Measurements from ENCODE around the gene ERC2. TPM values are rescaled to one million over a fixed set of nuclear protein-coding genes. Genes with fewer than 3 reads are reported as not detected.

The ERC2 gene
- total and polyA plus RNA-seq, 2 donors (not counting 3 experiments of a cell fraction or from before 2014, with no cell fraction given), result 5.6 to 15.5 TPM

DNA sequence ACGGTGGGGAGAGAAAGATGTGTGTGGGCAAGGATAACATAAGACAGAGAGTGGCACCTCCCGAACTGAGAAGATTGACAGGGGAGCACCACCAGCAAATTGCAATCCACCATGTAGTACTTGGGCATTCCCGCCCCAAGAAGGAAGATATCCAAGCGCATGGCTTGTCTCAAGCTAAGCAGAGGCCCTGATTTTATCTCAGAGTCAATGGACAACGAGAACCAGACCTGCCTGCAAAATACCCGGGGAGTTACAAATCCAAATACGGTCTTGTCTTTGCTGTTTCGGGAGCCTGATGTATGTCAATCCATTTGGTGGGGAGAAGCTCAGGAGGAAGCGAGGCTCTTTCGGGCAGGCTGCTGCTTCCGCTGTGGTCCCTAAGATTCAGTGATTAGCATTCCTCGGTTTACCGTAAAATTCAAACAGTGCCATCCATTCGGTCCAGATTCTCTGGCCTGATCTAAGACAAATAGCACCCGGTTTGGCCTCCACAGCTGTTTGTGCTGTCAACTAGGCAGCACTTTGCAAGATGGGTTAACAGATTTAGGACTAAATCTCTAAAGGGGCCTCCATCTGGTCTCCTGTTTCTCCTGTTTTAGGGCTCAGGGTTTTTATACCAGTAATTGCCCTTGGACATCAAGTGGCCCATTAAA lies 883.4 kb downstream of the ERC2 start:
- H3K4me3 ChIP-seq (replicated peaks in 1 of 3; ENCODE audit: insufficient read depth in 1 of 3, low read depth in 1 of 3, low read length in 3 of 3), result no peak overlapping the region
- no peak overlapping the region for H3K4me2 ChIP-seq (ENCODE audit: insufficient read depth, low read length)
- TF ChIP-seq GATA2 (IDR thresholded peaks at IDR 0.05; ENCODE audit: insufficient read depth, insufficient read length, low read depth, low read length), result no peak
- TF ChIP-seq POLR2AphosphoS5 (IDR thresholded peaks at IDR 0.05; ENCODE audit: insufficient read depth, low read depth, low read length), result no peak
- TF ChIP-seq MYC (IDR thresholded peaks at IDR 0.05; ENCODE audit: low read depth, low read length), result no peak
- TF ChIP-seq FOS (IDR thresholded peaks at IDR 0.05; ENCODE audit: borderline replicate concordance, insufficient read depth, low read length), result no peak
- no peak for TF ChIP-seq JUN (IDR thresholded peaks at IDR 0.05; ENCODE audit: borderline replicate concordance, insufficient read depth, insufficient read length, low read depth)
- TF ChIP-seq POLR2A (IDR thresholded peaks at IDR 0.05; ENCODE audit: low read depth, low read length), result no peak
- TF ChIP-seq, protein P1, sequence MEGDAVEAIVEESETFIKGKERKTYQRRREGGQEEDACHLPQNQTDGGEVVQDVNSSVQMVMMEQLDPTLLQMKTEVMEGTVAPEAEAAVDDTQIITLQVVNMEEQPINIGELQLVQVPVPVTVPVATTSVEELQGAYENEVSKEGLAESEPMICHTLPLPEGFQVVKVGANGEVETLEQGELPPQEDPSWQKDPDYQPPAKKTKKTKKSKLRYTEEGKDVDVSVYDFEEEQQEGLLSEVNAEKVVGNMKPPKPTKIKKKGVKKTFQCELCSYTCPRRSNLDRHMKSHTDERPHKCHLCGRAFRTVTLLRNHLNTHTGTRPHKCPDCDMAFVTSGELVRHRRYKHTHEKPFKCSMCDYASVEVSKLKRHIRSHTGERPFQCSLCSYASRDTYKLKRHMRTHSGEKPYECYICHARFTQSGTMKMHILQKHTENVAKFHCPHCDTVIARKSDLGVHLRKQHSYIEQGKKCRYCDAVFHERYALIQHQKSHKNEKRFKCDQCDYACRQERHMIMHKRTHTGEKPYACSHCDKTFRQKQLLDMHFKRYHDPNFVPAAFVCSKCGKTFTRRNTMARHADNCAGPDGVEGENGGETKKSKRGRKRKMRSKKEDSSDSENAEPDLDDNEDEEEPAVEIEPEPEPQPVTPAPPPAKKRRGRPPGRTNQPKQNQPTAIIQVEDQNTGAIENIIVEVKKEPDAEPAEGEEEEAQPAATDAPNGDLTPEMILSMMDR (IDR thresholded peaks at IDR 0.05; ENCODE audit: extremely low read depth in 1 of 2, insufficient read depth in 1 of 2, low read depth in 1 of 2, low read length in 2 of 2), result no peak
- no peak for TF ChIP-seq EZH2 (IDR thresholded peaks at IDR 0.05; ENCODE audit: borderline replicate concordance, low read depth, low read length, severe bottlenecking)
- TF ChIP-seq, protein P2, sequence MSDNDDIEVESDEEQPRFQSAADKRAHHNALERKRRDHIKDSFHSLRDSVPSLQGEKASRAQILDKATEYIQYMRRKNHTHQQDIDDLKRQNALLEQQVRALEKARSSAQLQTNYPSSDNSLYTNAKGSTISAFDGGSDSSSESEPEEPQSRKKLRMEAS (IDR thresholded peaks at IDR 0.05; ENCODE audit: insufficient read depth, insufficient read length), result no peak
- H3K36me3 ChIP-seq (ENCODE audit: control insufficient read depth in 2 of 2, extremely low read depth in 1 of 2, insufficient read depth in 2 of 2, low read length in 2 of 2), result no peaks in the 10 kb centered on the region
- H2AFZ ChIP-seq (ENCODE audit: low read depth, low read length), result no peak overlapping the region
- no peaks in the 10 kb centered on the region for H4K20me1 ChIP-seq (replicated peaks; ENCODE audit: control insufficient read depth, extremely low read depth, insufficient read depth, low read length)
- no peaks in the 10 kb centered on the region for H3K9me3 ChIP-seq (replicated peaks; ENCODE audit: control insufficient read depth, insufficient read depth, low read length)
- dilution Hi-C loops (cut with MboI; ENCODE audit: extremely low pct_ligation_motif_present, low sequenced_read_pairs), result no loop called here
- FAIRE-seq (no peak), DNase-seq (ENCODE audit: low read depth, low spot score) (no peak)
- no peaks in the 10 kb centered on the region for H3K27me3 ChIP-seq (ENCODE audit: control insufficient read depth in 2 of 2, insufficient read depth in 2 of 2, low read length in 2 of 2)
- H3K9me1 ChIP-seq (replicated peaks; ENCODE audit: control insufficient read depth, extremely low read depth, insufficient read depth, low read length), result no peaks in the 10 kb centered on the region
- H3K9ac ChIP-seq (replicated peaks; ENCODE audit: extremely low read depth, insufficient read depth, low read length), result no peak overlapping the region
- H3K4me1 ChIP-seq (ENCODE audit: control insufficient read depth, extremely low read depth, insufficient read depth, low read length), result no peaks in the 10 kb centered on the region
- intact Hi-C loops (cut with micrococcal nuclease), result no loop called here
- CTCF ChIA-PET, result no interaction called here
- POLR2A ChIA-PET, result no interaction called here
- no TSS peak for BruUV-seq (replicated peaks)
- no peaks in the 10 kb centered on the region for H3K79me2 ChIP-seq (ENCODE audit: control insufficient read depth, insufficient read depth, low read length)
- H3K27ac ChIP-seq (ENCODE audit: insufficient read depth, low read depth, low read length), result no peak overlapping the region
